PC-9 (cell line): Measurements from ENCODE around the gene ATP8B1. TPM values are rescaled to one million over a fixed set of nuclear protein-coding genes. Genes with fewer than 3 reads are reported as not detected.

Source experiments
- BruUV-seq: library from RNA; stranded (reverse); fragments of 400-500 nt; replicated peaks from 2 replicates; lab custom pipeline; 2021; lab: Mats Ljungman, UMichigan
- CTCF ChIA-PET: fragments of 300-600 bp; sonication (Branson Sonifier 250); formaldehyde crosslinking; loops from one replicate; lab custom pipeline; 2022; ENCODE audit warnings: antibody characterized with exemption; lab: Charles Lee
- POLR2A ChIA-PET: fragments of 300-600 bp; sonication (Branson Sonifier 250); formaldehyde crosslinking; loops from one replicate; lab custom pipeline; 2022; ENCODE audit warnings: antibody characterized with exemption; ENCODE audit not compliant: unreplicated experiment; lab: Charles Lee
- DNase-seq, 2 experiments: peaks; one replicate each; pipeline versions ENCODE4 v3.0.0 to v3.0.0-alpha.2; 2015 to 2022; ENCODE audit warnings: mixed read lengths in 1 of 2
- H2AFZ ChIP-seq: fragments of 200-600 bp; sonication (generic); 2 replicates; pipeline ENCODE4 v1.8.1; 2017; ENCODE audit warnings: antibody characterized with exemption
- H3F3A ChIP-seq: fragments of 200-600 bp; sonication (generic); 2 replicates; pipeline ENCODE4 v1.8.1; 2017; ENCODE audit warnings: antibody characterized with exemption, mild to moderate bottlenecking, low read depth; ENCODE audit not compliant: insufficient read depth
- H3K27ac ChIP-seq: fragments of 200-600 bp; sonication (generic); 2 replicates; pipeline ENCODE4 v1.6.1; 2016; ENCODE audit warnings: mixed run types
- H3K27me3 ChIP-seq: fragments of 200-600 bp; sonication (generic); 2 replicates; pipeline ENCODE4 v1.6.1; 2016; ENCODE audit warnings: low read depth, mixed run types; ENCODE audit not compliant: insufficient read depth
- H3K36me3 ChIP-seq: fragments of 200-600 bp; sonication (generic); 2 replicates; pipeline ENCODE4 v1.6.1; 2016; ENCODE audit warnings: low read depth, mixed run types
- H3K4me1 ChIP-seq: fragments of 200-600 bp; sonication (generic); replicated peaks from 2 replicates; pipeline ENCODE4 v1.6.1; 2016; ENCODE audit warnings: mixed run types; ENCODE audit not compliant: insufficient read depth
- H3K4me2 ChIP-seq: fragments of 200-600 bp; sonication (generic); 2 replicates; pipeline ENCODE4 v1.6.1; 2017; ENCODE audit warnings: mixed run types
- H3K4me3 ChIP-seq: fragments of 200-600 bp; sonication (generic); 2 replicates; pipeline ENCODE4 v1.6.1; 2016; ENCODE audit warnings: mixed run types
- H3K79me2 ChIP-seq: fragments of 200-600 bp; sonication (generic); 2 replicates; pipeline ENCODE4 v1.6.1; 2017; ENCODE audit warnings: low read depth, mixed run types
- H3K9me2 ChIP-seq: fragments of 200-600 bp; sonication (generic); 2 replicates; pipeline ENCODE4 v1.8.1; 2017; ENCODE audit warnings: mild to moderate bottlenecking; ENCODE audit not compliant: insufficient read depth
- H3K9me3 ChIP-seq: fragments of 200-600 bp; sonication (generic); 2 replicates; pipeline ENCODE4 v1.8.1; 2016; ENCODE audit warnings: low read depth; ENCODE audit not compliant: insufficient read depth
- H4K20me1 ChIP-seq: fragments of 200-600 bp; sonication (generic); 2 replicates; pipeline ENCODE4 v1.8.1; 2017; ENCODE audit not compliant: insufficient read depth
- CTCF ChIP-seq: fragments of 200-600 bp; sonication (generic); conservative IDR thresholded peaks from 2 replicates; pipeline ENCODE4 v1.6.1; 2017; ENCODE audit warnings: mixed run types, antibody characterized with exemption, mild to moderate bottlenecking, moderate library complexity
- EZH2 ChIP-seq: fragments of 200-600 bp; sonication (generic); IDR thresholded peaks from 2 replicates; pipeline ENCODE4 v1.8.0; 2017; ENCODE audit warnings: antibody characterized with exemption, low read depth
- intact Hi-C: fragments of 100-400 bp; cut with micrococcal nuclease; formaldehyde crosslinking; loops from one replicate; pipeline ENCODE4 v1.10.0; 2022; ENCODE audit not compliant: unreplicated experiment
- total RNA-seq: library from RNA; stranded (reverse); gene quantifications from 2 replicates; pipeline ENCODE4 v1.2.3, GENCODE V29; 2021

ATP8B1 gene
- total RNA-seq, 1 experiment from 2014 or later: 23.4 TPM

- Histone ChIP-seq H2AFZ (no peak overlapping the region), H3K36me3 (peaks cover 31% of the 10 kb centered on the region), H4K20me1 (no peaks in the 10 kb centered on the region), H3K9me3 (no peaks in the 10 kb centered on the region), H3K79me2 (no peaks in the 10 kb centered on the region), H3K27ac (no peak overlapping the region), H3K9me2 (no peaks in the 10 kb centered on the region), H3K4me1 (no peaks in the 10 kb centered on the region), H3K4me2 (no peak overlapping the region), H3F3A (0 out of 2 replicates have a peak, but pooled peaks cover 5% of the 10 kb centered on the region), H3K4me3 (no peak overlapping the region), H3K27me3 (no peaks in the 10 kb centered on the region)
- POLR2A ChIA-PET: interaction anchor here (0.6 kb wide), 1 partner anchor 405 kb away, joined by 4 read pairs; no protein-coding TSS in a partner anchor
- intact Hi-C loops: no loop called here
- no peak for DNase-seq
- TF ChIP-seq EZH2 (no peak), CTCF (no peak)
- CTCF ChIA-PET: no interaction called here
- no TSS peak for BruUV-seq
Measured at GRCh38 chr18:57683470-57683869, 119.6 kb downstream of the ATP8B1 start.

- TF ChIP-seq EZH2: no peak
- no peak for TF ChIP-seq CTCF
- Histone ChIP-seq H3F3A (no peaks in the 10 kb centered on the region), H3K27me3 (no peaks in the 10 kb centered on the region), H3K36me3 (peaks cover 8% of the 10 kb centered on the region), H3K9me3 (no peaks in the 10 kb centered on the region), H3K9me2 (no peaks in the 10 kb centered on the region), H3K4me2 (no peak overlapping the region), H4K20me1 (no peaks in the 10 kb centered on the region), H3K4me1 (no peaks in the 10 kb centered on the region), H3K27ac (no peak overlapping the region), H3K4me3 (no peak overlapping the region), H3K79me2 (no peaks in the 10 kb centered on the region), H2AFZ (no peak overlapping the region)
- CTCF ChIA-PET: no interaction called here
- BruUV-seq: no TSS peak
- POLR2A ChIA-PET: no interaction called here
- intact Hi-C loops: no loop called here
- DNase-seq: no peak
Measured at GRCh38 chr18:57677262-57678211, 125.6 kb downstream of the ATP8B1 start.

- TF ChIP-seq CTCF: no peak
- no peak for TF ChIP-seq EZH2
- Histone ChIP-seq H3K4me2 (no peak overlapping the region), H3K9me2 (no peaks in the 10 kb centered on the region), H3K27ac (no peak overlapping the region), H3F3A (no peaks in the 10 kb centered on the region), H3K9me3 (no peaks in the 10 kb centered on the region), H3K79me2 (no peaks in the 10 kb centered on the region), H2AFZ (no peak overlapping the region), H3K4me1 (no peaks in the 10 kb centered on the region), H3K36me3 (peaks cover 15% of the 10 kb centered on the region), H3K4me3 (no peak overlapping the region), H4K20me1 (no peaks in the 10 kb centered on the region), H3K27me3 (no peaks in the 10 kb centered on the region)
- no peak for DNase-seq
- CTCF ChIA-PET: no interaction called here
- POLR2A ChIA-PET: no interaction called here
- intact Hi-C loops: no loop called here
- BruUV-seq: no TSS peak
Measured at GRCh38 chr18:57674891-57675290, 128.2 kb downstream of the ATP8B1 start.
